ENCODE results near the gene AP1S2. TPM values are rescaled to one million over a fixed set of nuclear protein-coding genes. Genes with fewer than 3 reads are reported as not detected.

Gene AP1S2
- total RNA-seq, 1 donor from 2014 or later, result 68.4 TPM

Other genes with a start within 250 kb of the AP1S2 start
- gene CLTRN, start 190.0 kb downstream of the AP1S2 start, total RNA-seq, result 0.20 TPM in 1 of 3 replicates, not detected in the others
- 4.5 to 7.9 TPM (median 7.5 TPM) in 3 replicates for gene CA5B, start 116.5 kb downstream of the AP1S2 start, total RNA-seq
- gene ZRSR2, start 64.3 kb downstream of the AP1S2 start, total RNA-seq, result 12.2 to 21.4 TPM (median 13.9 TPM) in 3 replicates